HG03442 (cell line): ENCODE measurements around the gene TAS2R13.

Experiments used
- ATAC-seq: cut with Tn5 transposase; IDR thresholded peaks from one replicate; pipeline ENCODE4 v1.9.1; 2021; ENCODE audit warnings: mild to moderate bottlenecking, moderate library complexity; ENCODE audit not compliant: unreplicated experiment

Gene TAS2R13

DNA sequence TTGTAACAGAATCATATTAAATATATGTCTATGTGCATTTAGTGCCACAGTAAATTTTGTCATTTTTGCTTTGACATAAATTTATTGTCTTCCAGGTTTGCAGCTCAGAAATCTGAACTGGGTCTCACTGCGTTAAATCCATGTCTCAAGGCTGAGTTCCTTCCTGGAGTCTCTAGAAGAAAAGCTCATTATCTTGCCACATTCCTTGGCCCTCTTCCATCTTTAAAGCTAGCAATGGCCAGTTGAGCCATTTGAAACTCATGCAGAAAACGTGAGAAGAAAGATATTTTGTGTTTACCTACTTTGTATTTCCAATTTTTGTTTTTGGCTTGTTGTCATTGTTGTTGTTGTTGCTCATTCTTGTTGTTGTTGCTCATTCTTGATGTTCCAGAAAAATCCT lies 36.0 kb downstream of the TAS2R13 start:
- ATAC-seq, result no peak

DNA sequence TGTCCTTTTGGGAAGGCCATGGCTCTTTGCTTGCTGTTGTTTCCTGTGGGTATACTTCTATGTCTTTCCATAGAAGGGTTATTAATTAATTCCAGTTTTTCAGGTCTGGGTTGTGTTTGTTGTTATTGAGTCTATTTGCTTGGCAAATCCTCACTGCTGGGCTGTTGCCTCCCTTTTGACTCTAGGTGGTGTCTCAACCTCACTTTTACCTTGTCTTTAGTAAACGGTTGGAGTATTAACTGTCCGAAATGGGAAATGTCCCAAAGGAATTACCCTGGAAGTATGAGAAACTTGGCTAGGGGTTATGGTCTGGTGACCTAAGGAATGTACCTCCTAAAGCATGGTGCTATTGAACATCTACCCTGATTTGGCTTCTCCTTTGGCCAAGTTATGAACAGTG lies 42.0 kb downstream of the TAS2R13 start:
- no peak for ATAC-seq

DNA sequence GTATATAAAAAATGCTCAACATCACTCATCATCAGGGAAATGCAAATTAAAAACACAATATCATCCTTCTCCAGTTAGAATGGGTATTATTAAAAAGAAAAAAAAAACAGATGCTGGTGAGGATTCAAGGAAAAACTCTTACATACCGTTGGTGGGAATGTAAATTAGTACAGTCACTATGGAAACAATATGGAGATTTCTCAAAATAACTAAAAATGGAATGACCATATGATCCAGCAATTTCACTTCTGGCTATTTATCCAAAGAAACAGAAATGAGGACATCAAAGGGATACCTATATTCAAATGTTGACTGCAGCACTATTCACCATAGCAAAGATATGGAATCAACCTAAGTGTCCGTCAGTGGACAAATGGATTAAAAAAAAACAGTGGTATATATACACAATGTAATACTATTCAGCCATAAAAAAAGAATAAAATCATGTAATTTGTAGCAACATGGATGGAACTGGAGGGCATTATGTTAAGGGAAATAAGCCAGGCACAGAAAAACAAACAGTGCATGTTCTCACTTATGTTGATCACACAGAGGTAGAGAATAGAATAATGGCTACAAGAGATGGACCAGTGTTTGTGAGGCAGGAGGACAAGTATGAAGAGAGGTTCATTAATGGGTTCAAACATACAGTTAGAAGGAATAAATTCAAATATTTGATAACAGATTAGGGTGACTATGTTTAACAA lies 45.7 kb downstream of the TAS2R13 start:
- ATAC-seq, result no peak

DNA sequence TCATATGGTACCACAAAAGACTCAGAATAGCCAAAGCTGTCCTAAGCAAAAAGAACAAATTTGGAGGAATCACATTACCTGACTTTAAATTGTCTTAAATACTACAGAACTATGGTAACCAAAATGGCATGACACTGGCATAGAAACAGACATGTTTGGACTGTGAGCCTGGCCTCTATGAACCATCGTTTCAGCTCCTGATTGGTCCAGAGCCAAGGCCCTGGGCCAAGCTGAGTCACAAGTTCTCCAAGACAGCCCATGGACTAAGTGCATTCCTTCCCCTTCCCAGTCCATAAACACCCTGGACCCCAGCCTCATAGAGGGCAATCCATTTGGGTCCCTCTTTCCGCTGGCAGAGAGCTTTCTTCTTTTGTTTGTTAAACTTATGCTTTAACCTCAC lies 48.0 kb downstream of the TAS2R13 start:
- no peak for ATAC-seq
